ENCODE results near the gene JOSD1.
"Not testable (repeated sequence)": the region's sequence is repeated elsewhere in the genome, so short reads cannot be mapped to it uniquely, and the experiment has no call there.

JOSD1 gene

GRCh38 chr22:38675833-38676232, 24.9 kb downstream of the JOSD1 start:
- no peak for DNase-seq

DNA sequence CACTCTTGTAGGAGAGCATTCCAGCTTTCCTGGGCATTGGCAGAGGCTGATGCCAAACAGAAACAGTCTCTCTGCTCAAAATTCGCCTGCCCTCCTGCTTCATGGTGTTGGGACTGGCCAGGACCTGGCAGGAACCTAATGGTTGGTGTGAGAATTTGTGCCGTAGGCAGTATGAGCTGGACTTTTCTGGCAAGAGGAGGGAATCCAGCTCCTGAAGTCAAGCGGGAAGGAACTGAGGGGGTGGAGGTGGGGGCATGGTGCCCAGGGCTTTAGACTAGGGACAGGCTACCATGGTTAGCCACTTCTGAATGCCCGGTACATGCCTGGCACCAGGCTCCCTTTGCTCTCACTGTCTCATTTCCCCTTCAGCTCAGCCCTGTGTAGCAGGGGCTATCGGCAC, 25.9 kb downstream of the JOSD1 start:
- DNase-seq = no peak

DNA sequence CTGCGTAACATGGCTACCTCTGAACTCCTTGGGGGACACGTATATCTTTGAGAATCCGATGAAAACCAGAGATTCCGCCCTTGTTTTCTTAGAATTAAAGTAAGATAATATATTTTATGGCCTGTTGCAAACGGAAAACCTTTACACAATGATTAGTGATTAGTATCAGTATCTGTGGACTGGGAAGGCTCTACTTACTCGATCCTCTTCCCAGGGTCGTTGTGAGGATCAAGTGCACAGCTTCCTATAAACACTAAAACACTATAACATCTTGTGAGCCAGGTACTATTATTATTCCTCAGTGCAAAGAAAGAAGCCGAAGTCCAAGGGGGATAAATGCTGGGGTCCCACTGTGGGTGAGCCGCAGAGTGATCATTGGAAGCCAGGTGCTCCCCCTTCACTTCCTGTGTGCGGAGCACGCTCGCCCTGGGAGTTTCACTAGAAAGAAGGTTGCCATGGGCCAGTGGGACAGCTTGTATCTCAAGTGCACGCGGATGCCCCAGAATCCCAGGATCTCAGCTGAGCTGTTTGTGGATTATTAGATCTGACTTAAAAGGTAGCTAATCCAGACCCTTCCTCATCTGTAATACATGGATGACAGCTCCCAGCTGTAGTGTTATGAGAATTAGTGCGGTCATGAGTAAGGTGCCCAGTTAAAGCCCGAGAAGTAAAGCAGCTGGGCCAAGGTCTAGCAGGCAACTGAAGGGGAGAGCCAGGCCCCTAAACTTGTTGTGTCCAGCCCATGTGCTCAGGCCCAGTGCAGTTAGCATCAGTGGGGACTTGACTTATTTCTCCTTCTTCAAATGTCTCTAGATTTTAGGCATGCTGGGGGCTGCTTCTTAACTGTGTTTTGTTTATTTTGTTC, 43.5 kb downstream of the JOSD1 start:
- no peak for DNase-seq

DNA sequence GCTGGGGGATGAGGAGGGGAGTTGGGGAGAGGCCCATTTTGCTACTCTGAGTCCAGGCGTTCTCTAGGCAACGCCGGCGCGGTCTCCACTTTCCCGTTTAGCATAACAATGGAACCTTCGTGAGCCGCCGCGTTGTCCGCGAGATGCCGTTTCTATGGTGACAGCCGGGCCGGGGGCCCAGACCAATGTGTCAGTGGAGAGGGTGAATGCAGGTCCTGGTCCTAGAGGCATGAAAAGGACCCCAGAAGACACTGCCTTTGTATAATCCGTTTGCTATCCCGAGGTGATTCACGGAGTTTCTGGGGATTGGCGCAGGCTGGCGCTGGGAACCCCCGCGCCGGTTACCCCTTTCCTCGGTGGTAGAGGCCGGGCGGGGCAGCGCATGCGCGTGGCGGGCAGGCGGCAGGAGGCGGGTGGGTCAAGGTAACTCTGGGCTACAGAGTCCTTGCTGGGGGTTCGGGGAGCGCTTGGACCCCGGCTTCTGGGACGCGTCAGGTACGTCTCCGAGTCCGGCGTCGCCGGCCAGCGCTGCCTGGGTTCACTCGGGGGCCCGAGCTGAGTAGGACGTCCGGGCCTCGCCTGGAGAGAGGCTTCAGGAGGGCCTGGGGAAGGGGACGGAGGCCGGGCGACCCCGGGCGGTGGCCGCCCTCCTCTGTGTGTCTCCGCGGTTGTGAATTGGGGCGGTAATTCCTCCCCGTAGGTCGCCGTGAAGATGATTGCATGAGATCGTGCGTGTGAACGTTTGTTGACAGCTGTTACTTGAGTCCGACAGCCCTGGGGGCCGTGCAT, 44.3 kb downstream of the JOSD1 start, which contains the start of the genes CBY1 and FAM227A:
Gene CBY1, plus strand, starts transcription at position 383 of the 789 bp plus-strand sequence. CDS start 11,417 bp downstream, outside the sequence.
Gene FAM227A, minus strand, starts transcription at position 137 of the 789 bp plus-strand sequence. CDS start 6,224 bp downstream, outside the sequence.
- peak; percentile 80 for DNase-seq

DNA sequence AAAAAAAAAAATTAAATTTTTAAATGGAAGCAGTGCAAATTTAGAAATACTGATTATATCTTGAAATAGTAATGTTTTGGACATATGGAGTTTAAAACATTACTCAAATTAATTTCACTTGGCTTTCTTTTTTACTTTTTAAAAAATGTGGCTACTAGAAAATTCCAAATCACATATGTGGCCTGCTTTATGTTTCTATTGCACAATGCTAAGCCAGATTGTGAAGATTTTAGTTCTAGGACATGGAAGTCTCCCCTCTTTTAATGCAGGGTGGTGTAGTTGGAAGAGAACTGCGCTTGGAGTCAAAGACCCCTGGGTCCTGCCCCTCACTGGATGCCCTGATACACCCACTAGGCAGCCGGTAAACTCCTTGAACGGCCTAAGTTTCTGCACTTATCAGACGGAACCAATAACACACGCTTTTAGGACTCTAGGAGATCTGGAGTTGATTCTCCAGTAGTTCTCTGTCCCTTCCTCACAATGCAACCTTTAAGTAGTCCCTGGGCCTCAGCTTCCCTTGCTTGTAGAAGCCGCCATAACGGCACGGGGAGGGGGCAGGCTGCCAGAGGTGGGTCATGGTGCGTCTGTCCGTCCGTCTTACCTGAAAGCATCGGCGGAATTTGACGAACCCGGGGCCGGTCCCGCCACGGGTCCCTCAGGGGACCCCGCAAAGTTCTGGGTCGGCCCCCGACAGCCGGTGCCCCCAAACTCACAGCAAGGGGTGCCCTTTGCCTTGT, 45.1 kb downstream of the JOSD1 start:
- no peak for DNase-seq

DNA sequence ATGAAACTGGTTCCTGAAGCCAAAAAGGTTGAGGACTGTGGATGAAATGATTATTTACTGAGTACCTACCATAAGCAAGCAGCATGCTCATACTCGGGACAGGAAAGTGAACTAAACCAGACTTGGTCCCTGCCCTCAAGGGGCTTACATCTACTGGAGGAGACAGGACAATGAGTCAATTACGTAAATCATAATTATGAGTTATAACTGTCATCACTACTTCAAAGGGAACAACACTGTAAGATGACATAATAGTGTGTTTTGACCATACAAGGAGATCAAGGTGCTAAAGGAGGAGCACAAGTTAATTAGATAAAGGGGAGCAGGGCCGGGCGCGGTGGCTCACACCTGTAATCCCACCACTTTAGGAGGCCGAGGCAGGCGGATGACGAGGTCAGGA, 47.0 kb downstream of the JOSD1 start:
- DNase-seq = no peak

- no peak for DNase-seq
Measured at GRCh38 chr22:38652859-38653258, 47.9 kb downstream of the JOSD1 start.

GRCh38 chr22:38649841-38650522, 50.8 kb downstream of the JOSD1 start:
- no peak for DNase-seq

DNA sequence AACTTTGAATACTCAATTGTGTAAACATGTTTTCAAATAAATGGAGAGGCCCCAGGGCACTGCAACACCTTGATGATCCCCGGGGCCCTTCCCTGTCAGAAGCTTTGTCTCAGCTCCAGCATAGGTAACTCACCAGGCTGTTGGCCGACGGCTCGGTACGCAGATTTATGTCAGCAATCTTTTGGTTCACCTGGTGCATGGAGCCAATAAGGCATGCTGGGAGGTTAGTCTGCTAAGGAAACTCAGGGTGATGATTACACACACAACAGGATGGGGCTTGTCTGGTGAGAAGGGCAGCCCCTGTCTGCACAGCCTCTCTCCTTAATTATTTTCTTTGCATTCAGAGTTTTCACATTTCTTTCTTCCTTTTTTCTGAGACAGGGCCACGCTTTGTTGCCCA, 55.3 kb downstream of the JOSD1 start:
- DNase-seq = no peak

GRCh38 chr22:38644245-38644644, 56.5 kb downstream of the JOSD1 start:
- DNase-seq = not testable (repeated sequence)

DNA sequence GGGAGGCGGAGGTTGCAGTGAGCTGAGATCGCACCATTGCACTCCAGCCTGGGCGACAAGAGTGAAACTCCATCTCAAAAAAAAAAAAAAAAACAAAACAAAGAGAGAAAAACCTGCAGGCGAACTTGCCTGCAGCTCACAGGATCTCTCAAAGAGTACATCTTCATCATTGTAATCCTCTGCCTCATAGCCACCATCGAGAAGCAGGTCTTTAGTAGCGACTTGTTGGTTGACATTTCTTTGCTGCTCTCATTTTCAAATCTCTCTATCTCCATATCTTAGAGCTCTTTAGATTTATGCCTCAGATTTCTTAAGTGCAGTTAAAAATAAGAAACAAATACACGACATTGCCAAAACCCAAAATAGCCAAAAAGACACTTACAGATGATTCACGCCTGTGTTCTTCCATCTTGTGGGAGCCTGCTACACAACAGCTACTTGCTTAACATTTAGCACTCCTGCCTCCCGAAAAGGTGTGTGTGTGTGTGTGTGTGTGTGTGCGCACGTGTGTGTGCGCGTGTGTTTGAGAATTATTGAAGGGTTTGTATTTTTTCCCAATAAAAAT, 59.2 kb downstream of the JOSD1 start:
- DNase-seq = no peak

GRCh38 chr22:38638728-38639127, 62.0 kb downstream of the JOSD1 start:
- no peak for DNase-seq

DNA sequence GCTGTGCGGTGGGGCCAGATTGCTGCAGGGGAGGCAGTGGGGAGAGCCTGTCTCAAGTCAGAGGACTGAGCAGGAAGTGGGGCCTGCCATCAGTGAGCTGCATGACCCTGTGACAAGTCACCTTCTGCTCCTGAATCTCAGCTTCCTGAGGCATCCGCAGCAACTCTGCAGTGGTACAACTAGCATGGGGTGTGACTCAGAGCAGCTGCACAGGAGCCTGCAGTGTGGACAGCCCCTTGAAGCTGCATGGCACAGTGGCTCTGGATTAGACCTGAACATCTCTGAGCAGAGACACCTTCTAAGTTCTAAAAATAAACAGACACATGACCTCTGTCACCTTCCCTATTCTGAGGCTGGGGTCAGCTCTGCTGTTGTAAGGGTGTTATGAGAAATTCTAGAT, 62.5 kb downstream of the JOSD1 start:
- DNase-seq = no peak
